SK-N-SH treated with all-trans-retinoic acid at 6 μM for 48 hours (cell line): ENCODE measurements around the gene AVEN.

ENCODE experiments used
- ATAC-seq: fragments of 200-7000 bp; cut with Tn5 transposase; 3 replicates; pipeline ENCODE4 v1.9.1; 2020; ENCODE audit warnings: mild to moderate bottlenecking, moderate library complexity
- ARNTL ChIP-seq: fragments of 450-650 bp; formaldehyde crosslinking; IDR thresholded peaks from 2 replicates; pipeline ENCODE4 v1.5.0; 2020; ENCODE audit warnings: low read depth, mild to moderate bottlenecking, moderate library complexity, borderline replicate concordance
- BACH2 ChIP-seq: fragments of 250-450 bp; sonication (Bioruptor Pico); IDR thresholded peaks from 2 replicates; pipeline ENCODE4 v1.9.0; 2021; ENCODE audit warnings: mild to moderate bottlenecking, borderline replicate concordance
- CREB5 ChIP-seq: fragments of 250-450 bp; sonication (Bioruptor Pico); IDR thresholded peaks from 2 replicates; pipeline ENCODE4 v1.5.1; 2020; ENCODE audit warnings: low read depth, mild to moderate bottlenecking, moderate library complexity
- CSRNP3 ChIP-seq: fragments of 250-450 bp; sonication (Bioruptor Pico); IDR thresholded peaks from 2 replicates; pipeline ENCODE4 v1.5.1; 2021; ENCODE audit warnings: mild to moderate bottlenecking, moderate library complexity
- ESRRG ChIP-seq: fragments of 250-450 bp; sonication (Bioruptor Pico); IDR thresholded peaks from 2 replicates; pipeline ENCODE4 v1.6.1; 2021; ENCODE audit warnings: mild to moderate bottlenecking
- ISL1 ChIP-seq: fragments of 250-450 bp; sonication (Bioruptor Pico); IDR thresholded peaks from 2 replicates; pipeline ENCODE4 v2.1.2; 2022; ENCODE audit warnings: mild to moderate bottlenecking, moderate library complexity
- OSR1 ChIP-seq: fragments of 250-450 bp; sonication (Bioruptor Pico); IDR thresholded peaks from 2 replicates; pipeline ENCODE4 v1.8.0; 2022; ENCODE audit warnings: moderate library complexity, mild to moderate bottlenecking, inconsistent platforms
- PATZ1 ChIP-seq: fragments of 250-450 bp; sonication (Bioruptor Pico); IDR thresholded peaks from 2 replicates; pipeline ENCODE4 v1.8.0; 2020; ENCODE audit warnings: mild to moderate bottlenecking, moderate library complexity, borderline replicate concordance
- POU6F1 ChIP-seq: fragments of 250-450 bp; sonication (Bioruptor Pico); IDR thresholded peaks from 2 replicates; pipeline ENCODE4 v1.8.0; 2021; ENCODE audit warnings: low read depth, mild to moderate bottlenecking, moderate library complexity, borderline replicate concordance
- PPARA ChIP-seq: fragments of 250-450 bp; sonication (Bioruptor Pico); IDR thresholded peaks from 2 replicates; pipeline ENCODE4 v1.5.0; 2020; ENCODE audit warnings: mild to moderate bottlenecking, borderline replicate concordance
- RARB ChIP-seq: fragments of 250-450 bp; sonication (Bioruptor Pico); IDR thresholded peaks from 2 replicates; pipeline ENCODE4 v1.8.0; 2021; ENCODE audit warnings: mild to moderate bottlenecking, moderate library complexity
- TCF4 ChIP-seq: fragments of 250-450 bp; sonication (Bioruptor Pico); IDR thresholded peaks from 2 replicates; pipeline ENCODE4 v1.8.0; 2021; ENCODE audit warnings: mild to moderate bottlenecking, moderate library complexity, borderline replicate concordance
- TOX ChIP-seq: fragments of 250-450 bp; sonication (Bioruptor Pico); IDR thresholded peaks from 2 replicates; pipeline ENCODE4 v1.8.0; 2021; ENCODE audit warnings: mild to moderate bottlenecking, moderate library complexity, borderline replicate concordance
- TSHZ2 ChIP-seq: fragments of 250-450 bp; sonication (Bioruptor Pico); IDR thresholded peaks from 2 replicates; pipeline ENCODE4 v1.5.0; 2020; ENCODE audit warnings: mild to moderate bottlenecking, moderate library complexity
- ZC3H10 ChIP-seq: fragments of 250-450 bp; sonication (Bioruptor Pico); IDR thresholded peaks from 2 replicates; pipeline ENCODE4 v1.5.1; 2021; ENCODE audit warnings: mild to moderate bottlenecking, moderate library complexity
- ZFP3 ChIP-seq: fragments of 250-450 bp; sonication (Bioruptor Pico); IDR thresholded peaks from 2 replicates; pipeline ENCODE4 v1.5.0; 2020; ENCODE audit warnings: mild to moderate bottlenecking, moderate library complexity
- ZFP30 ChIP-seq: fragments of 450-650 bp; formaldehyde crosslinking; IDR thresholded peaks from 2 replicates; pipeline ENCODE4 v1.5.0; 2022; ENCODE audit warnings: mild to moderate bottlenecking, moderate library complexity
- ZNF565 ChIP-seq: fragments of 450-650 bp; formaldehyde crosslinking; conservative IDR thresholded peaks from 2 replicates; pipeline ENCODE4 v1.5.0; 2020; ENCODE audit warnings: low read depth, mild to moderate bottlenecking, moderate library complexity
- ZNF8 ChIP-seq: fragments of 450-650 bp; formaldehyde crosslinking; IDR thresholded peaks from 2 replicates; pipeline ENCODE4 v1.5.0; 2020; ENCODE audit warnings: mild to moderate bottlenecking, moderate library complexity

The AVEN gene

GRCh38 chr15:33888176-33888575 is 150.8 kb downstream of the AVEN start:
- no peak for TF ChIP-seq ESRRG
- no peak for TF ChIP-seq ISL1 (CRISPR knock-in tag)
- no peak for TF ChIP-seq RARB
- no peak for TF ChIP-seq ZNF565 (CRISPR knock-in tag)
- TF ChIP-seq ZFP3, result no peak
- TF ChIP-seq ZNF8, result no peak
- TF ChIP-seq ZFP30 (CRISPR knock-in tag), result no peak
- TF ChIP-seq PPARA (CRISPR knock-in tag), result no peak
- TF ChIP-seq TCF4, result no peak
- no peak for TF ChIP-seq POU6F1 (CRISPR knock-in tag)
- no peak for TF ChIP-seq CSRNP3 (CRISPR knock-in tag)
- no peak for TF ChIP-seq PATZ1 (CRISPR knock-in tag)
- no peak for TF ChIP-seq TSHZ2
- no peak for TF ChIP-seq TOX (CRISPR knock-in tag)
- TF ChIP-seq ARNTL, result no peak
- TF ChIP-seq BACH2 (CRISPR knock-in tag), result no peak

GRCh38 chr15:33882921-33883320 is 156.1 kb downstream of the AVEN start:
- no peak for TF ChIP-seq ZC3H10 (CRISPR knock-in tag)
- no peak for TF ChIP-seq BACH2 (CRISPR knock-in tag)
- no peak for TF ChIP-seq CSRNP3 (CRISPR knock-in tag)
- no peak for TF ChIP-seq ZFP3
- no peak for TF ChIP-seq RARB
- TF ChIP-seq POU6F1 (CRISPR knock-in tag), result no peak
- TF ChIP-seq ZNF565 (CRISPR knock-in tag), result no peak
- no peak for TF ChIP-seq CREB5 (CRISPR knock-in tag)
- TF ChIP-seq ZFP30 (CRISPR knock-in tag), result no peak
- no peak for TF ChIP-seq OSR1 (CRISPR knock-in tag)
- no peak for TF ChIP-seq TOX (CRISPR knock-in tag)
- TF ChIP-seq ARNTL, result no peak
- no peak for TF ChIP-seq ISL1 (CRISPR knock-in tag)
- ATAC-seq, result no peak

More at GRCh38 chr15:33888176-33888575, 150.8 kb downstream of the AVEN start:
- ATAC-seq, result no peak
